GM12878 (cell line): Measurements from ENCODE around the gene HSFX3. TPM values are rescaled to one million over a fixed set of nuclear protein-coding genes. Genes with fewer than 3 reads are reported as not detected.
"Not testable (repeated sequence)": the region's sequence is repeated elsewhere in the genome, so short reads cannot be mapped to it uniquely, and the experiment has no call there.

Experiments used
- ATAC-seq: fragments of 200-7000 bp; cut with Tn5 transposase; 3 replicates; pipeline ENCODE4 v1.9.1; 2020; ENCODE audit warnings: mild to moderate bottlenecking, moderate library complexity
- BruUV-seq: library from RNA; stranded (reverse); fragments of 400-500 nt; replicated peaks from 2 replicates; lab custom pipeline; 2021; lab: Mats Ljungman, UMichigan
- CTCF ChIA-PET: fragments of 300-600 bp; sonication (Branson Sonifier 250); formaldehyde crosslinking; extraction: SDS; loops from one replicate; lab custom pipeline; 2021; ENCODE audit warnings: inconsistent platforms; lab: Yijun Ruan, JAX
- POLR2A ChIA-PET: fragments of 350-600 bp; formaldehyde crosslinking; extraction: SDS; loops from one replicate; lab custom pipeline; 2021; ENCODE audit warnings: inconsistent platforms; lab: Charles Lee
- RAD21 ChIA-PET: fragments of 300-600 bp; sonication (Branson Sonifier 250); formaldehyde crosslinking; loops from one replicate; lab custom pipeline; 2023; ENCODE audit warnings: antibody characterized with exemption; ENCODE audit not compliant: unreplicated experiment; lab: Charles Lee
- SMC1A ChIA-PET: fragments of 300-600 bp; sonication (Branson Sonifier 250); formaldehyde crosslinking; loops from one replicate; lab custom pipeline; 2023; ENCODE audit not compliant: unreplicated experiment, uncharacterized antibody; lab: Charles Lee
- DNase-seq: peaks from one replicate; pipeline ENCODE4 v3.0.0-alpha.2; 2011; ENCODE audit warnings: low read depth, low spot score
- FAIRE-seq: peaks from 3 replicates; lab custom pipeline; 2011; peaks lifted over from hg19 to GRCh38; lab: Jason Lieb, UNC
- H2AFZ ChIP-seq: 2 replicates; pipeline ENCODE4 v1.6.0; 2011; ENCODE audit warnings: low read depth, low read length, control low read depth; ENCODE audit not compliant: control insufficient read depth
- H3K27ac ChIP-seq: 2 replicates; pipeline ENCODE4 v1.5.1; 2011; ENCODE audit warnings: control low read depth; ENCODE audit not compliant: control insufficient read depth, insufficient read depth
- H3K27me3 ChIP-seq, 2 experiments: replicated peaks in 1 of 2; 2 replicates each; pipeline versions ENCODE4 v1.6.0 to v1.6.1; 2011; ENCODE audit warnings: low read length in 1 of 2; ENCODE audit not compliant: control insufficient read depth in 2 of 2, insufficient read depth in 2 of 2
- H3K36me3 ChIP-seq, 2 experiments: 2 replicates each; pipeline ENCODE4 v1.5.1; 2011; ENCODE audit warnings: low read length in 1 of 2; ENCODE audit not compliant: control insufficient read depth in 2 of 2, insufficient read depth in 2 of 2
- H3K4me1 ChIP-seq: 2 replicates; pipeline ENCODE4 v1.6.1; 2011; ENCODE audit warnings: mild to moderate bottlenecking, low read length, moderate library complexity, mixed read lengths; ENCODE audit not compliant: control insufficient read depth, insufficient read depth
- H3K4me2 ChIP-seq: 2 replicates; pipeline ENCODE4 v1.6.0; 2011; ENCODE audit warnings: control low read depth; ENCODE audit not compliant: control insufficient read depth, insufficient read depth
- H3K4me3 ChIP-seq: fragments of 200-600 bp; sonication (generic); 2 replicates; pipeline ENCODE4 v1.5.1; 2016
- H3K79me2 ChIP-seq: 2 replicates; pipeline ENCODE4 v1.6.0; 2011; ENCODE audit warnings: low read length; ENCODE audit not compliant: control insufficient read depth, insufficient read depth
- H3K9ac ChIP-seq: 2 replicates; pipeline ENCODE4 v1.8.0; 2011; ENCODE audit warnings: low read length, control low read depth, mixed read lengths; ENCODE audit not compliant: control insufficient read depth, insufficient read depth
- H3K9me3 ChIP-seq: replicated peaks from 3 replicates; pipeline ENCODE4 v1.5.1; 2011; ENCODE audit warnings: mild to moderate bottlenecking, low read length; ENCODE audit not compliant: control insufficient read depth, insufficient read depth
- H4K20me1 ChIP-seq: 2 replicates; pipeline ENCODE4 v1.6.0; 2011; ENCODE audit not compliant: control insufficient read depth, insufficient read depth
- BMI1 ChIP-seq: fragments of 450-650 bp; IDR thresholded peaks from 2 replicates; pipeline ENCODE4 v1.6.1; 2016; ENCODE audit warnings: mild to moderate bottlenecking, moderate library complexity, borderline replicate concordance
- EGR1 ChIP-seq, 2 experiments: IDR thresholded peaks; 1 replicate in 1 of 2; 2 replicates in 1 of 2; pipeline ENCODE4 v1.6.1; 2011 to 2012; ENCODE audit warnings: low read depth in 2 of 2, low read length in 2 of 2, borderline replicate concordance in 1 of 2, mild to moderate bottlenecking in 1 of 2, moderate library complexity in 1 of 2
- EP300 ChIP-seq, 2 experiments: fragments of 150-350 bp in 1 of 2; IDR thresholded peaks; 2 replicates each; pipeline ENCODE4 v1.6.1; 2011 to 2012; ENCODE audit warnings: low read depth in 2 of 2, low read length in 2 of 2, borderline replicate concordance in 1 of 2, improper control_type of control experiment in 1 of 2, inconsistent platforms in 1 of 2; ENCODE audit not compliant: control insufficient read depth in 1 of 2
- POLR2A ChIP-seq: IDR thresholded peaks from 2 replicates; pipeline ENCODE4 v1.6.1; 2011; ENCODE audit warnings: low read depth, mild to moderate bottlenecking, low read length
- RUNX3 ChIP-seq: IDR thresholded peaks from 2 replicates; pipeline ENCODE4 v1.6.1; 2012; ENCODE audit warnings: low read length, inconsistent platforms
- WGBS: methylation state at CpG from one replicate; pipeline ENCODE4 v1.1.6; 2016; ENCODE audit warnings: low lambda C conversion rate; ENCODE audit not compliant: insufficient replicate concordance, insufficient coverage; ENCODE audit errors: missing lambda C conversion rate; 5-methylcytosine and 5-hydroxymethylcytosine counted together
- in situ Hi-C: fragments of 300-500 bp; cut with MboI; formaldehyde crosslinking; loops from 9 replicates; pipeline ENCODE4 v1.14.3; 2018; ENCODE audit warnings: mixed read lengths
- intact Hi-C: fragments of 100-400 bp; cut with micrococcal nuclease; formaldehyde crosslinking; loops from one replicate; pipeline ENCODE4 v1.14.2; 2022; ENCODE audit not compliant: unreplicated experiment
- polyA plus RNA-seq, 11 experiments: library from polyadenylated mRNA; depleted of rRNA in 4 of 11; unstranded in 6 of 11; stranded (reverse) in 5 of 11; fragments of >200 nt; fragmentation: Nextera tagmentation in 4 of 11; fragmentation: Illumina TruSeq in 1 of 11; extraction: Ambion mirVana in 4 of 11; extraction: Trizol in 1 of 11; gene quantifications; 1 replicate in 1 of 11; 2 replicates in 10 of 11; pipeline versions ENCODE4 v1.2.1 to v1.2.3, GENCODE V29; 2011 to 2016; ENCODE audit warnings: inconsistent platforms in 2 of 11, missing spikeins in 2 of 11, low read depth in 1 of 11
- total RNA-seq, 4 experiments: library from RNA; depleted of rRNA in 3 of 4; stranded (reverse); fragments of >200 nt in 3 of 4; fragmentation: Illumina TruSeq in 1 of 4; extraction: Trizol in 1 of 4; gene quantifications; 2 replicates each; pipeline versions ENCODE4 v1.2.1 to v1.2.3, GENCODE V29; 2013 to 2021
- TF ChIP-seq, protein P1 (sequence below): fragments of 450-650 bp; IDR thresholded peaks from 2 replicates; pipeline ENCODE4 v1.6.1; 2017; ENCODE audit warnings: mild to moderate bottlenecking, moderate library complexity

Gene HSFX3
- total and polyA plus RNA-seq, 10 of the 15 experiments (the other 5 are each of a cell fraction or from before 2014, with no cell fraction given), result 0.05 to 0.40 (median 0.29) TPM; not detected in 5

DNA sequence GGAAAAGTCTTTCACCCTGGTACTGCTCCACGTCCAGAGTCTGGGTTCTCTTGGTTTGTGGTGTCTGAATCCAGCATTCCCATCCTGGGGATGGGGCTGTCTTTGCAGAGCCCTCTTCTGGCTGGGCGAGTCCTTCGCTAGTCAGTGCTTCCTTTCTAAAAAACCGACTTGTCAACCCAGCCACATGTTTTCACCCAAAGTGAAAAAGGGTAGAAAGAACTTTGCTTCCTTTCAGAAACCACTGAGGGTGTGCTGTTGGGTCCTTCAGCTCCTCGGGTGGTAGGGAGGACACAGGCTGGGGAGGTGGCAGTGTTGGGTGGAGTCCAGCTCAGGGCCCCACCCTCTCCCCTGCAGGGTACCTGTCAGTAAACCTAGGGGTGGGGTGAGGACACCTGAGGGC is 23.8 kb downstream of the HSFX3 start:
- ChIA-PET SMC1A (interaction anchor here (0.7 to 2.4 kb wide), 2 partner anchors 14 to 24 kb away, joined by 3 to 10 read pairs; partner anchors contain the start of gene EOLA1), POLR2A (interaction anchor here (1.0 to 1.7 kb wide), 2 partner anchors 25 to 414 kb away, joined by 3 read pairs; no protein-coding TSS in a partner anchor), CTCF (interaction anchor here (2.3 to 11.7 kb wide), 2 partner anchors 13 to 14 kb away, joined by 16 to 88 read pairs; partner anchors contain the start of gene EOLA1), RAD21 (interaction anchor here (1.7 to 2.3 kb wide), 2 partner anchors 13 to 14 kb away, joined by 6 to 11 read pairs; no protein-coding TSS in a partner anchor)
- Histone ChIP-seq H3K4me1 (peaks cover 12% of the 10 kb centered on the region), H3K4me2 (peak overlapping the region; percentile 60), H3K27ac (peak overlapping the region; percentile 44; the same call in 1 of the 2 replicates)
- BruUV-seq, H3K9me3 ChIP-seq, H3K79me2 ChIP-seq, H4K20me1 ChIP-seq, H3K36me3 ChIP-seq, FAIRE-seq, H3K4me3 ChIP-seq, DNase-seq, H3K27me3 ChIP-seq, H3K9ac ChIP-seq, intact Hi-C loops, H2AFZ ChIP-seq: not testable (repeated sequence)
- in situ Hi-C loops, result loop anchor here (10.0 kb wide), 1 partner anchor 109 kb away; the partner anchor contains the start of gene TMEM185A
- ATAC-seq, result peak; percentile 72
- 13% methylated on average over 5 of the region's 5 CpGs for WGBS
- 0 out of 2 replicates have a peak, but pooled peaks have one; percentile 15 for TF ChIP-seq RUNX3

DNA sequence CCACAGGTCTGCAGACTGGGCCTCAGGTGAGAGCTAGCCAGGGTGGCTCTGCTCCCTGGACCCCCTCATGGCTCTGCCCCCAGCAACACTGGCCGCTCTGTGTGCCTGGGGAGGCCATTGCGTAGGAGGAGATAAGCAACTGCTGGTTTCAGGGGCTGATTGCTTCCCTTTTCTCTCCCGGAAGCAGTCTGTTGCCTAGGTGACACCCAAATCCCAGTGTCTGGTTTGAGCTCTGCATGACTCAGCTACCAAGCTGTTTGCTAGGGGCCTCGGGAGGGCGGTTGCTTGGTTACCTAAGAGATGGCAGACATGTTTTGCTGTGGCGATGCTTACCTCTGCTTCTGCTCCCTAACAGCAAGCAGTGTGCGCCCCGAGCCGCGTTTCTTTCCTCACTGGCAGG is 24.3 kb downstream of the HSFX3 start:
- H3K27me3 ChIP-seq, BruUV-seq, H3K9me3 ChIP-seq, H3K4me3 ChIP-seq, H3K36me3 ChIP-seq, intact Hi-C loops, SMC1A ChIA-PET, H3K79me2 ChIP-seq, H3K9ac ChIP-seq, H2AFZ ChIP-seq, H3K4me2 ChIP-seq, H4K20me1 ChIP-seq: not testable (repeated sequence)
- TF ChIP-seq, protein P1, sequence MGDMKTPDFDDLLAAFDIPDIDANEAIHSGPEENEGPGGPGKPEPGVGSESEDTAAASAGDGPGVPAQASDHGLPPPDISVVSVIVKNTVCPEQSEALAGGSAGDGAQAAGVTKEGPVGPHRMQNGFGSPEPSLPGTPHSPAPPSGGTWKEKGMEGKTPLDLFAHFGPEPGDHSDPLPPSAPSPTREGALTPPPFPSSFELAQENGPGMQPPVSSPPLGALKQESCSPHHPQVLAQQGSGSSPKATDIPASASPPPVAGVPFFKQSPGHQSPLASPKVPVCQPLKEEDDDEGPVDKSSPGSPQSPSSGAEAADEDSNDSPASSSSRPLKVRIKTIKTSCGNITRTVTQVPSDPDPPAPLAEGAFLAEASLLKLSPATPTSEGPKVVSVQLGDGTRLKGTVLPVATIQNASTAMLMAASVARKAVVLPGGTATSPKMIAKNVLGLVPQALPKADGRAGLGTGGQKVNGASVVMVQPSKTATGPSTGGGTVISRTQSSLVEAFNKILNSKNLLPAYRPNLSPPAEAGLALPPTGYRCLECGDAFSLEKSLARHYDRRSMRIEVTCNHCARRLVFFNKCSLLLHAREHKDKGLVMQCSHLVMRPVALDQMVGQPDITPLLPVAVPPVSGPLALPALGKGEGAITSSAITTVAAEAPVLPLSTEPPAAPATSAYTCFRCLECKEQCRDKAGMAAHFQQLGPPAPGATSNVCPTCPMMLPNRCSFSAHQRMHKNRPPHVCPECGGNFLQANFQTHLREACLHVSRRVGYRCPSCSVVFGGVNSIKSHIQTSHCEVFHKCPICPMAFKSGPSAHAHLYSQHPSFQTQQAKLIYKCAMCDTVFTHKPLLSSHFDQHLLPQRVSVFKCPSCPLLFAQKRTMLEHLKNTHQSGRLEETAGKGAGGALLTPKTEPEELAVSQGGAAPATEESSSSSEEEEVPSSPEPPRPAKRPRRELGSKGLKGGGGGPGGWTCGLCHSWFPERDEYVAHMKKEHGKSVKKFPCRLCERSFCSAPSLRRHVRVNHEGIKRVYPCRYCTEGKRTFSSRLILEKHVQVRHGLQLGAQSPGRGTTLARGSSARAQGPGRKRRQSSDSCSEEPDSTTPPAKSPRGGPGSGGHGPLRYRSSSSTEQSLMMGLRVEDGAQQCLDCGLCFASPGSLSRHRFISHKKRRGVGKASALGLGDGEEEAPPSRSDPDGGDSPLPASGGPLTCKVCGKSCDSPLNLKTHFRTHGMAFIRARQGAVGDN, result 0 out of 2 replicates have a peak, but pooled peaks have one; percentile 11
- TF ChIP-seq EP300 (IDR thresholded peaks at IDR 0.05; ENCODE audit: borderline replicate concordance in 1 of 2, control insufficient read depth in 1 of 2, low read depth in 2 of 2, low read length in 2 of 2), result peak in 1 of 2 experiments; percentile 11; a peak in 1 of 4 replicates
- TF ChIP-seq BMI1, result peak; percentile 36; the same call in 1 of the 2 replicates
- TF ChIP-seq EGR1 (IDR thresholded peaks at IDR 0.05; ENCODE audit: borderline replicate concordance in 1 of 2, low read depth in 2 of 2, low read length in 2 of 2), result peak in 1 of 2 experiments; percentile 55; a peak in 1 of 3 replicates
- TF ChIP-seq POLR2A, result 0 out of 2 replicates have a peak, but pooled peaks have one; percentile 31
- DNase-seq (peak; percentile 26), FAIRE-seq (peak; percentile 99), ATAC-seq (peak; percentile 92)
- POLR2A ChIA-PET, result interaction anchor here (1.7 kb wide), 1 partner anchor 415 kb away, joined by 3 read pairs; no protein-coding TSS in a partner anchor
- Histone ChIP-seq H3K27ac (peak overlapping the region; percentile 44; the same call in 1 of the 2 replicates), H3K4me1 (peaks cover 12% of the 10 kb centered on the region)
- RAD21 ChIA-PET, result interaction anchor here (1.7 to 2.3 kb wide), 2 partner anchors 13 to 14 kb away, joined by 6 to 11 read pairs; no protein-coding TSS in a partner anchor
- WGBS, result 37% methylated on average over 5 of the region's 10 CpGs
- CTCF ChIA-PET, result interaction anchor here (0.8 to 11.7 kb wide), 2 partner anchors 12 to 15 kb away, joined by 4 to 88 read pairs; partner anchors contain the start of gene EOLA1
- in situ Hi-C loops, result loop anchor here (10.0 kb wide), 1 partner anchor 109 kb away; the partner anchor contains the start of gene TMEM185A
